Body of pancreas (tissue), 4 donors: Measurements from ENCODE around the gene USH1G. TPM values are rescaled to one million over a fixed set of nuclear protein-coding genes. Genes with fewer than 3 reads are reported as not detected.
A peak's percentile ranks its signal among the peaks of the same experiment; 100 is the strongest.

ENCODE experiments used
- ATAC-seq: fragments of 150-250 bp; one replicate; pipeline ENCODE4 v1.9.1; 2016
- DNase-seq, 4 donors: peaks; one replicate each; pipeline ENCODE4 v3.0.0-alpha.2; 2019
- H3K27ac ChIP-seq, 4 donors: fragments of 200-600 bp; sonication (generic); 1 replicate in 3 of 4; 2 replicates in 1 of 4; pipeline versions ENCODE4 v1.5.1 to v1.6.1; 2016 to 2019; ENCODE audit warnings: mild to moderate bottlenecking in 1 of 4, mixed read lengths in 1 of 4, moderate library complexity in 1 of 4
- H3K27me3 ChIP-seq, 2 donors: fragments of 200-600 bp; sonication (generic); one replicate each; pipeline ENCODE4 v1.6.0; 2016; ENCODE audit warnings: mild to moderate bottlenecking in 1 of 2
- H3K36me3 ChIP-seq, 2 donors: fragments of 200-600 bp; sonication (generic); replicated peaks in 1 of 2; 2 replicates each; pipeline ENCODE4 v1.5.1; 2016; ENCODE audit warnings: low read depth in 2 of 2; ENCODE audit not compliant: insufficient read depth in 1 of 2
- H3K4me1 ChIP-seq: fragments of 200-600 bp; sonication (generic); one replicate; pipeline ENCODE4 v1.6.0; 2016
- H3K4me3 ChIP-seq, 2 donors: fragments of 200-600 bp; sonication (generic); 1 replicate in 1 of 2; 2 replicates in 1 of 2; pipeline ENCODE4 v1.5.1; 2016 to 2019
- H3K9me3 ChIP-seq, 3 donors: fragments of 200-600 bp; sonication (generic); 1 replicate in 2 of 3; 2 replicates in 1 of 3; pipeline ENCODE4 v1.5.1; 2016
- CTCF ChIP-seq, 7 experiments: fragments of 450-650 bp in 4 of 7; fragments of 200-600 bp in 3 of 7; sonication (generic) in 3 of 7; IDR thresholded peaks; one replicate each; pipeline ENCODE4 v1.5.1; 2016 to 2019; ENCODE audit warnings: antibody characterized with exemption in 7 of 7
- POLR2A ChIP-seq, 3 donors: fragments of 450-650 bp; IDR thresholded peaks; one replicate each; pipeline ENCODE4 v1.6.1; 2016; ENCODE audit warnings: antibody characterized with exemption in 3 of 3, mild to moderate bottlenecking in 2 of 3
- WGBS, 2 donors: methylation state at CpG; one replicate each; pipeline ENCODE4 v1.1.5; 2017; 5-methylcytosine and 5-hydroxymethylcytosine counted together
- intact Hi-C: fragments of 100-400 bp; cut with DNase I; formaldehyde crosslinking; loops from one replicate; pipeline ENCODE4 v1.15.1; 2023
- total RNA-seq, 2 donors: library from RNA; depleted of rRNA; stranded (reverse); fragments of >200 nt; gene quantifications; one replicate each; pipeline ENCODE4 v1.1.0, GENCODE V29; 2016

USH1G gene
- total RNA-seq, 2 donors from 2014 or later: under 0.01 TPM; not detected in 1

GRCh38 chr17:74879308-74879707 is 43.7 kb downstream of the USH1G start:
- TF ChIP-seq CTCF (IDR thresholded peaks at IDR 0.05): no peak
- no peak for TF ChIP-seq POLR2A (IDR thresholded peaks at IDR 0.05)
- ATAC-seq (no peak), DNase-seq (no peak)
- Histone ChIP-seq H3K36me3 (no peaks in the 10 kb centered on the region), H3K9me3 (no peaks in the 10 kb centered on the region), H3K27me3 (no peaks in the 10 kb centered on the region), H3K4me1 (peaks cover 42% of the 10 kb centered on the region), H3K4me3 (no peak overlapping the region), H3K27ac (no peak overlapping the region)
- WGBS, 2 donors: 81% methylated on average over 4 to 11 of the region's 16 CpGs
- intact Hi-C loops: no loop called here

GRCh38 chr17:74878658-74879057 is 44.4 kb downstream of the USH1G start:
- no peak overlapping the region for H3K27ac ChIP-seq
- WGBS, 2 donors: 85 to 94% methylated on average over 2 of the region's 2 CpGs
- no peaks in the 10 kb centered on the region for H3K9me3 ChIP-seq
- intact Hi-C loops: no loop called here
- ATAC-seq: no peak
- H3K4me3 ChIP-seq: no peak overlapping the region
- H3K4me1 ChIP-seq: peaks cover 49% of the 10 kb centered on the region
- DNase-seq: no peak
- no peak for TF ChIP-seq POLR2A (IDR thresholded peaks at IDR 0.05)
- no peak for TF ChIP-seq CTCF (IDR thresholded peaks at IDR 0.05)
- H3K36me3 ChIP-seq: no peaks in the 10 kb centered on the region
- H3K27me3 ChIP-seq: no peaks in the 10 kb centered on the region

GRCh38 chr17:74877592-74878548 is 45.2 kb downstream of the USH1G start:
- WGBS, 2 donors: 40 to 41% methylated on average over 6 to 19 of the region's 19 CpGs

GRCh38 chr17:74875977-74876593 is 47.0 kb downstream of the USH1G start:
- Histone ChIP-seq H3K27ac (peak overlapping the region; percentile 63 to 94 (median 65)), H3K9me3 (no peaks in the 10 kb centered on the region), H3K27me3 (no peaks in the 10 kb centered on the region), H3K4me1 (peaks cover 66% of the 10 kb centered on the region), H3K4me3 (no peak overlapping the region), H3K36me3 (no peaks in the 10 kb centered on the region)
- TF ChIP-seq CTCF (IDR thresholded peaks at IDR 0.05) (no peak), POLR2A (IDR thresholded peaks at IDR 0.05) (no peak)
- WGBS, 2 donors: 59 to 80% methylated on average over 4 to 6 of the region's 6 CpGs
- intact Hi-C loops: no loop called here
- ATAC-seq (no peak), DNase-seq (no peak)

More at GRCh38 chr17:74877592-74878548, 45.2 kb downstream of the USH1G start:
- intact Hi-C loops: no loop called here
- Histone ChIP-seq H3K27ac (peak overlapping the region; percentile 60 to 94 (median 73)), H3K36me3 (no peaks in the 10 kb centered on the region), H3K9me3 (no peaks in the 10 kb centered on the region), H3K27me3 (no peaks in the 10 kb centered on the region), H3K4me3 (no peak overlapping the region), H3K4me1 (peaks cover 49% of the 10 kb centered on the region)
- peak; percentile 6 for ATAC-seq
- no peak for TF ChIP-seq POLR2A (IDR thresholded peaks at IDR 0.05)
- TF ChIP-seq CTCF (IDR thresholded peaks at IDR 0.05): no peak
- DNase-seq: peak; percentile 47 to 76 (median 58)
